Neural cell (in vitro differentiated cells): Measurements from ENCODE around the gene GRK1. TPM values are rescaled to one million over a fixed set of nuclear protein-coding genes. Genes with fewer than 3 reads are reported as not detected.

Source experiments
- H2AFZ ChIP-seq: fragments of 200-600, 300-800 bp; sonication (generic), shearing (Covaris generic); 2 replicates; pipeline ENCODE4 v1.6.0; 2014; ENCODE audit warnings: low read depth, mild to moderate bottlenecking, antibody characterized with exemption, low read length, moderate library complexity
- H3F3A ChIP-seq: fragments of 200-600 bp; shearing (Covaris generic); 2 replicates; pipeline ENCODE4 v1.6.1; 2016; ENCODE audit warnings: mild to moderate bottlenecking, moderate library complexity, mixed read lengths, antibody characterized with exemption, low read length; ENCODE audit not compliant: insufficient read depth, poor library complexity, severe bottlenecking
- H3K27ac ChIP-seq: fragments of 200-600, 300-800 bp; sonication (generic), shearing (Covaris generic); 2 replicates; pipeline ENCODE4 v1.5.1; 2014; ENCODE audit warnings: mild to moderate bottlenecking, low read length, moderate library complexity
- H3K27me3 ChIP-seq: fragments of 300-800, 200-600 bp; sonication (generic), shearing (Covaris generic); 2 replicates; pipeline ENCODE4 v1.6.0; 2014; ENCODE audit warnings: mild to moderate bottlenecking, low read depth, low read length, moderate library complexity; ENCODE audit not compliant: insufficient read depth
- H3K36me3 ChIP-seq: fragments of 300-800, 200-600 bp; sonication (generic), shearing (Covaris generic); 2 replicates; pipeline ENCODE4 v1.5.1; 2014; ENCODE audit warnings: mild to moderate bottlenecking, antibody characterized with exemption, low read length, moderate library complexity; ENCODE audit not compliant: insufficient read depth
- H3K4me2 ChIP-seq: fragments of 300-800, 200-600 bp; sonication (generic), shearing (Covaris generic); 2 replicates; pipeline ENCODE4 v1.6.0; 2014; ENCODE audit warnings: mild to moderate bottlenecking, low read length
- H3K4me3 ChIP-seq: fragments of 300-800, 200-600 bp; sonication (generic), shearing (Covaris generic); 2 replicates; pipeline ENCODE4 v1.5.1; 2014; ENCODE audit warnings: mild to moderate bottlenecking, low read length, moderate library complexity
- H3K79me2 ChIP-seq: fragments of 200-600 bp; shearing (Covaris generic); replicated peaks from 2 replicates; pipeline ENCODE4 v1.6.0; 2014; ENCODE audit warnings: mild to moderate bottlenecking, low read length, moderate library complexity; ENCODE audit not compliant: insufficient read depth
- H3K9ac ChIP-seq: fragments of 300-800, 200-600 bp; sonication (generic), shearing (Covaris generic); 2 replicates; pipeline ENCODE4 v1.6.1; 2016; ENCODE audit warnings: mild to moderate bottlenecking, low read length, mixed read lengths
- H3K9me2 ChIP-seq: fragments of 200-600 bp; shearing (Covaris generic); 2 replicates; pipeline ENCODE4 v1.6.1; 2016; ENCODE audit warnings: mild to moderate bottlenecking, low read length, mixed read lengths; ENCODE audit not compliant: insufficient read depth
- H3K9me3 ChIP-seq: fragments of 200-600, 300-800 bp; sonication (generic), shearing (Covaris generic); 2 replicates; pipeline ENCODE4 v1.6.1; 2016; ENCODE audit warnings: mild to moderate bottlenecking, mixed run types, low read length, moderate library complexity, mixed read lengths
- H4K20me1 ChIP-seq: fragments of 200-600 bp; shearing (Covaris generic); 2 replicates; pipeline ENCODE4 v1.6.1; 2016; ENCODE audit warnings: mild to moderate bottlenecking, mixed run types; ENCODE audit not compliant: insufficient read depth
- CTCF ChIP-seq: fragments of 450-650 bp; IDR thresholded peaks from 2 replicates; pipeline ENCODE4 v1.5.1; 2014; ENCODE audit warnings: antibody characterized with exemption, mild to moderate bottlenecking, moderate library complexity; ENCODE audit not compliant: poor library complexity, severe bottlenecking
- EP300 ChIP-seq: fragments of 450-650 bp; conservative IDR thresholded peaks from 2 replicates; pipeline ENCODE4 v1.6.1; 2014; ENCODE audit warnings: antibody characterized with exemption, mild to moderate bottlenecking, moderate library complexity; ENCODE audit not compliant: poor library complexity, severe bottlenecking
- EZH2 ChIP-seq: fragments of 200-600, 300-800 bp; shearing (Covaris generic), sonication (generic); IDR thresholded peaks from 2 replicates; pipeline ENCODE4 v1.6.1; 2014; ENCODE audit warnings: antibody characterized with exemption, low read length, borderline replicate concordance, mild to moderate bottlenecking; ENCODE audit not compliant: insufficient read depth, poor library complexity, severe bottlenecking
- MXI1 ChIP-seq: fragments of 450-650 bp; conservative IDR thresholded peaks from 2 replicates; pipeline ENCODE4 v1.6.1; 2014; ENCODE audit warnings: antibody characterized with exemption, mild to moderate bottlenecking; ENCODE audit not compliant: poor library complexity, severe bottlenecking
- POLR2AphosphoS5 ChIP-seq: IDR thresholded peaks from 2 replicates; pipeline ENCODE4 v1.6.1; 2012
- RAD21 ChIP-seq: fragments of 450-650 bp; conservative IDR thresholded peaks from 2 replicates; pipeline ENCODE4 v1.6.1; 2014; ENCODE audit warnings: antibody characterized with exemption, mild to moderate bottlenecking, moderate library complexity
- REST ChIP-seq: IDR thresholded peaks from 2 replicates; pipeline ENCODE4 v1.6.1; 2012; ENCODE audit warnings: borderline replicate concordance
- SMC3 ChIP-seq: fragments of 450-650 bp; conservative IDR thresholded peaks from 2 replicates; pipeline ENCODE4 v1.6.1; 2014; ENCODE audit warnings: antibody characterized with exemption, mild to moderate bottlenecking, moderate library complexity; ENCODE audit not compliant: poor library complexity
- TAF1 ChIP-seq: IDR thresholded peaks from 2 replicates; pipeline ENCODE4 v1.6.1; 2012; ENCODE audit warnings: low read depth
- polyA plus RNA-seq: library from polyadenylated mRNA; depleted of rRNA; stranded (reverse); fragments of >200 nt; gene quantifications from 2 replicates; pipeline ENCODE4 v1.2.3, GENCODE V29; 2014

Gene GRK1
- polyA plus RNA-seq, 1 donor from 2014 or later, result 0.06 TPM

GRCh38 chr13:113634279-113635047 lies 32.6 kb upstream of the GRK1 start:
- no peaks in the 10 kb centered on the region for H3K9me3 ChIP-seq
- H4K20me1 ChIP-seq, result no peaks in the 10 kb centered on the region
- no peak overlapping the region for H3K27ac ChIP-seq
- no peaks in the 10 kb centered on the region for H3K9me2 ChIP-seq
- H3K27me3 ChIP-seq, result no peaks in the 10 kb centered on the region
- no peak for TF ChIP-seq RAD21
- TF ChIP-seq POLR2AphosphoS5, result no peak
- no peak for TF ChIP-seq EZH2
- TF ChIP-seq MXI1, result no peak
- no peak for TF ChIP-seq REST
- TF ChIP-seq EP300, result no peak
- H3K9ac ChIP-seq, result no peak overlapping the region
- no peak overlapping the region for H3K4me3 ChIP-seq
- H3F3A ChIP-seq, result no peaks in the 10 kb centered on the region
- no peak overlapping the region for H3K4me2 ChIP-seq
- H3K79me2 ChIP-seq, result no peaks in the 10 kb centered on the region
- H3K36me3 ChIP-seq, result peaks cover 11% of the 10 kb centered on the region
- H2AFZ ChIP-seq, result no peak overlapping the region

- no peaks in the 10 kb centered on the region for H3K9me2 ChIP-seq
- H3K4me3 ChIP-seq, result no peak overlapping the region
- peaks cover 11% of the 10 kb centered on the region for H3K36me3 ChIP-seq
- TF ChIP-seq TAF1 (no peak), EZH2 (no peak), SMC3 (no peak), MXI1 (no peak), REST (no peak), EP300 (no peak), POLR2AphosphoS5 (no peak), RAD21 (no peak), CTCF (no peak)
- no peak overlapping the region for H3K9ac ChIP-seq
- no peaks in the 10 kb centered on the region for H3F3A ChIP-seq
- H3K79me2 ChIP-seq, result no peaks in the 10 kb centered on the region
- no peaks in the 10 kb centered on the region for H3K27me3 ChIP-seq
- no peak overlapping the region for H3K4me2 ChIP-seq
- H3K27ac ChIP-seq, result no peak overlapping the region
- no peaks in the 10 kb centered on the region for H3K9me3 ChIP-seq
- H2AFZ ChIP-seq, result no peak overlapping the region
- no peaks in the 10 kb centered on the region for H4K20me1 ChIP-seq
Observed at GRCh38 chr13:113635048-113635420, 32.0 kb upstream of the GRK1 start.
